Neuronal stem cell (in vitro differentiated cells): Measurements from ENCODE around the gene THOC7.

Experiments
- DNase-seq: peaks from one replicate; pipeline ENCODE4 v3.0.0-alpha.2; 2013; ENCODE audit warnings: low spot score
- H2AFZ ChIP-seq: one replicate; pipeline ENCODE4 v1.6.1; 2013; ENCODE audit warnings: mild to moderate bottlenecking, low read length, inconsistent platforms
- H2AK5ac ChIP-seq: 2 replicates; pipeline ENCODE4 v1.6.1; 2013; ENCODE audit warnings: low read depth, mild to moderate bottlenecking, inconsistent platforms, low read length, moderate library complexity, mixed read lengths
- H2BK120ac ChIP-seq: 2 replicates; pipeline ENCODE4 v1.6.1; 2013; ENCODE audit warnings: low read depth, mild to moderate bottlenecking, inconsistent platforms, low read length, moderate library complexity, mixed read lengths
- H2BK12ac ChIP-seq: one replicate; pipeline ENCODE4 v1.6.1; 2013; ENCODE audit warnings: low read length, inconsistent platforms
- H2BK15ac ChIP-seq: 2 replicates; pipeline ENCODE4 v1.6.1; 2013; ENCODE audit warnings: mild to moderate bottlenecking, low read length, inconsistent platforms, mixed read lengths
- H2BK5ac ChIP-seq: one replicate; pipeline ENCODE4 v1.6.1; 2013; ENCODE audit warnings: inconsistent platforms, mild to moderate bottlenecking, low read length, moderate library complexity
- H3K14ac ChIP-seq: one replicate; pipeline ENCODE4 v1.6.1; 2013; ENCODE audit warnings: low read length, inconsistent platforms
- H3K18ac ChIP-seq: 2 replicates; pipeline ENCODE4 v1.6.1; 2013; ENCODE audit warnings: low read length, inconsistent platforms
- H3K23ac ChIP-seq: 2 replicates; pipeline ENCODE4 v1.6.1; 2013; ENCODE audit warnings: low read depth, mild to moderate bottlenecking, mixed read lengths, low read length, inconsistent platforms; ENCODE audit not compliant: poor library complexity
- H3K27ac ChIP-seq: replicated peaks from 3 replicates; pipeline ENCODE4 v1.5.1; 2013; ENCODE audit warnings: low read length, inconsistent platforms
- H3K27me3 ChIP-seq, 3 experiments: 2 replicates each; pipeline ENCODE4 v1.6.1; 2013; ENCODE audit warnings: low read length in 3 of 3, mild to moderate bottlenecking in 2 of 3, inconsistent platforms in 1 of 3, low read depth in 1 of 3, mixed read lengths in 1 of 3, moderate library complexity in 1 of 3; ENCODE audit not compliant: control insufficient read depth in 3 of 3, insufficient read depth in 3 of 3
- H3K36me3 ChIP-seq, 2 donors: replicated peaks in 1 of 2; 2 replicates each; pipeline ENCODE4 v1.6.1; 2013; ENCODE audit warnings: low read length in 2 of 2; ENCODE audit not compliant: control insufficient read depth in 2 of 2, insufficient read depth in 2 of 2
- H3K4ac ChIP-seq: 2 replicates; pipeline ENCODE4 v1.6.1; 2013; ENCODE audit warnings: inconsistent platforms, mild to moderate bottlenecking, low read length, moderate library complexity
- H3K4me1 ChIP-seq, 2 donors: 1 replicate in 1 of 2; 2 replicates in 1 of 2; pipeline ENCODE4 v1.6.1; 2013; ENCODE audit warnings: low read length in 2 of 2, low read depth in 1 of 2; ENCODE audit not compliant: control insufficient read depth in 2 of 2, insufficient read depth in 1 of 2
- H3K4me2 ChIP-seq: one replicate; pipeline ENCODE4 v1.6.1; 2013; ENCODE audit warnings: mild to moderate bottlenecking, low read length, inconsistent platforms; ENCODE audit not compliant: insufficient read depth, poor library complexity, severe bottlenecking
- H3K4me3 ChIP-seq, 2 donors: 2 replicates each; pipeline ENCODE4 v1.5.1; 2013; ENCODE audit warnings: low read length in 2 of 2, mild to moderate bottlenecking in 2 of 2, inconsistent platforms in 1 of 2, moderate library complexity in 1 of 2
- H3K79me1 ChIP-seq: one replicate; pipeline ENCODE4 v1.6.1; 2013; ENCODE audit warnings: low read depth, mild to moderate bottlenecking, inconsistent platforms, low read length, moderate library complexity
- H3K9ac ChIP-seq: one replicate; pipeline ENCODE4 v1.6.1; 2013; ENCODE audit warnings: mild to moderate bottlenecking, low read depth, low read length, inconsistent platforms; ENCODE audit not compliant: poor library complexity
- H3K9me3 ChIP-seq, 2 donors: replicated peaks in 1 of 2; 2 replicates each; pipeline versions ENCODE3 to v1.6.1; 2013; ENCODE audit warnings: low read length in 2 of 2, mild to moderate bottlenecking in 2 of 2, inconsistent platforms in 1 of 2, low read depth in 1 of 2, mixed read lengths in 1 of 2, moderate library complexity in 1 of 2; ENCODE audit not compliant: control insufficient read depth in 2 of 2, insufficient read depth in 1 of 2
- H4K8ac ChIP-seq: one replicate; pipeline ENCODE4 v1.6.1; 2013; ENCODE audit warnings: low read depth, mild to moderate bottlenecking, inconsistent platforms, low read length, moderate library complexity
- H4K91ac ChIP-seq: one replicate; pipeline ENCODE4 v1.6.1; 2013; ENCODE audit warnings: low read length, low read depth, mild to moderate bottlenecking, inconsistent platforms; ENCODE audit not compliant: poor library complexity
- WGBS, 2 donors: extraction: QIAGEN DNeasy Blood & Tissue Kit; methylation state at CpG; one replicate each; pipeline ENCODE4 v1.1.7; 2013; ENCODE audit warnings: missing lambda C conversion rate in 2 of 2, mixed read lengths in 1 of 2; ENCODE audit not compliant: insufficient read length in 2 of 2, insufficient replicate concordance in 1 of 2; ENCODE audit errors: extremely low coverage in 2 of 2; 5-methylcytosine and 5-hydroxymethylcytosine counted together

THOC7 gene

DNA sequence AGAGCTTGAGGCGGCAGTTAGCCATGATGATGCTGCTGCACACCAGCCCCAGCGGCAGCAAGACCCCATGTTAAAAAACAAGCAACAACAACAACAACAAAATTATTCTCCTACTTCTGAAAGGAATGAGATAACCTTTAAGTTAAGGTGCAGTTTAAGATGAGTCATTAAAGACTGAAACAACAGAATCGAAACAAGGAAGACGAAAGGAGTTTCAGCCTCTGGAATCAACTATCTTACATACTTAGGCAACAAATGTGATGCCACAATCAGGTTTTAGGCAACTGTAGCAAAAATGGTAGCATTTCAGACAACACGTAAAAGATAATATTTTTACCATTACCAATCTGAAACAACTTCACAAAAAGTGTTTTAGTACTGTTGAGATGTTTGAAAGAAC lies 36.4 kb upstream of the THOC7 start:
- H2BK12ac ChIP-seq = no peak overlapping the region
- no peak overlapping the region for H4K8ac ChIP-seq
- peaks cover 0 to 2% of the 10 kb centered on the region in 2 donors for H3K4me1 ChIP-seq
- H2BK5ac ChIP-seq = no peak overlapping the region
- no peak overlapping the region for H3K14ac ChIP-seq
- H3K27ac ChIP-seq = no peak overlapping the region
- H2BK15ac ChIP-seq = no peak overlapping the region
- peaks cover 6 to 44% of the 10 kb centered on the region in 2 donors for H3K36me3 ChIP-seq
- no peak overlapping the region for H2AFZ ChIP-seq
- no peak overlapping the region for H2AK5ac ChIP-seq
- H3K4ac ChIP-seq = no peak overlapping the region
- no peaks in the 10 kb centered on the region for H3K79me1 ChIP-seq
- no CpG with 5 or more reads among the region's 5 CpGs for WGBS, 2 donors
- no peak overlapping the region for H3K23ac ChIP-seq
- no peak for DNase-seq
- H4K91ac ChIP-seq = no peak overlapping the region
- no peaks in the 10 kb centered on the region for H3K9me3 ChIP-seq
- H2BK120ac ChIP-seq = no peak overlapping the region
- no peak overlapping the region for H3K4me3 ChIP-seq
- H3K9ac ChIP-seq = no peak overlapping the region
- no peak overlapping the region for H3K18ac ChIP-seq
- no peaks in the 10 kb centered on the region for H3K27me3 ChIP-seq
- no peak overlapping the region for H3K4me2 ChIP-seq

DNA sequence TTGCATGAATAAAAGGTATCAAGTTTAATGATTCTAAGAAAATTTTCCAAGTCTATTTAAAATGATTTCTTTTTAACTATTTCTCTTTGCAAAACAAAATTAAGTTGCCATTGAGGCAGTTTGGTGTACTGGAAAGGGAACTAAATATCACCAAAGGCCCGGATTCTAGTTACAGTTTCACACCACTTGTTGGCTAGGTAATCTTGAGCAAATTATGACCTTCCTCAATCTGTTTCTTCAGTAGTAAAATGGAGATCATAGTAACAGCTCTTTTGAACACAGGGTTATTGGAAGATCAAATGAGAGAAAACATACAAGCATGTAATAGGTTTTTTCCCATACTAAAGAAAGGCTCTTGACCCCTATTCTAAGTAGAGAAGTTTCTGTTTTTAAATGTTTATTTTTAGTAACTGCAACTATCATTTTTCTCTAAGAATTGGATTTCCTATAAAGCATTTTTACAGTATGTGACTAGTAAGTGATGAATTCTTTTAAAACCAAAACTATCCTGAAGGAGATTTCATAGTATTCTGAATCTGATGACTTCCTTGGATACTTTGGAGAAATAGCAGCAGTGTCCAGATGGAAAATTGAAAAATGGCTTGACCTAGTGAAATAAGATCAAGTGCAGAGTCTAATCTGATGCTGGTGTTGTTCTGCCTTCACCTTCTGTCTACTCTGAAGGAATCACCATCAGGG lies 32.9 kb upstream of the THOC7 start:
- Histone ChIP-seq H3K36me3 (peaks cover 6 to 36% of the 10 kb centered on the region in 2 donors), H3K9me3 (no peaks in the 10 kb centered on the region), H2BK15ac (no peak overlapping the region), H3K27me3 (no peaks in the 10 kb centered on the region), H3K79me1 (no peaks in the 10 kb centered on the region), H2AFZ (no peak overlapping the region), H2BK12ac (no peak overlapping the region), H3K4me1 (peaks cover 0 to 2% of the 10 kb centered on the region in 2 donors), H4K91ac (no peak overlapping the region), H3K18ac (no peak overlapping the region), H3K23ac (no peak overlapping the region), H2BK5ac (no peak overlapping the region), H3K9ac (no peak overlapping the region), H3K14ac (no peak overlapping the region), H3K4me3 (no peak overlapping the region), H2AK5ac (no peak overlapping the region), H3K4ac (no peak overlapping the region), H3K4me2 (no peak overlapping the region), H2BK120ac (no peak overlapping the region), H3K27ac (no peak overlapping the region), H4K8ac (no peak overlapping the region)
- WGBS, 2 donors = no CpG with 5 or more reads among the region's 1 CpG
- DNase-seq = no peak

DNA sequence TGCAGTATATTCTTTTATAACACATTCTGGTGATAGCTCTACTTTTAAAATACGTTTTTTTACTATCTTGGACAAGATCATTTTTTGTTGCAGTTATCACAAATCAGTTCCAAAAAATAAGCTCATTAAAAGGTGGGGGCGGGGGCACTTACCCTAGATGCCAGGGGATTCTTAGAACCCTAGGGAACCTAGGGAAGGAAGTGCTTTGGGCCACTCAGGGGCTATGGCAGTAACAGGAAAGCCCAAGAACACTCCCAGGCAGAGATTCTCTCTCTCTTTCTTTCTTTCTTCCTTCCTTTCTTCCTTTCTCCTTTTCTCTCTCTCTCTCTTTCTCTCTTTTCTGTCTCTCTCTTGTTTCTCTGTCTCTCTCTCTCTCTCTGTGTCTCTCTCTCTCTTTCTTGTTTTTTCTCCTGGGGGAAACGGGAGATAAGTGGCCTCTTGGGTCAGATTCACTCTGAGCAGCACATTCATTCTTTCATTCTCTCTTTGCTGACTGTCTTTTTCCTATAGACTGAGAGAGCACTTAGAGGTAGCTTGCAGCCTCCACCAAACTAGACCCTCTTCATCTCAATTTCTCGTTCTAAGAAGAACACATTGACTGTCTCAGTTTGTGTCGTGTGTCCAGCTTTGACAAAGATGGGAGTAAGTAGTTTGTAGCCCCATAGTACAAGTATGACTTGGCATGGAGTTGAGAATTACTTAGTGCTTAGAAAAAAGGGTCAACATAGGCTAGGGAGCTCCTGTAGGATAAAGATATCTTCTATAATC lies 32.0 kb upstream of the THOC7 start:
- Histone ChIP-seq H3K14ac (no peak overlapping the region), H3K18ac (no peak overlapping the region), H3K4me1 (peaks cover 0 to 2% of the 10 kb centered on the region in 2 donors), H3K4ac (no peak overlapping the region), H3K79me1 (no peaks in the 10 kb centered on the region), H4K8ac (no peak overlapping the region), H2BK12ac (no peak overlapping the region), H3K36me3 (peaks cover 4 to 27% of the 10 kb centered on the region in 2 donors), H3K4me3 (no peak overlapping the region), H2AK5ac (no peak overlapping the region), H2AFZ (no peak overlapping the region), H3K27me3 (no peaks in the 10 kb centered on the region), H3K9ac (no peak overlapping the region), H3K9me3 (no peaks in the 10 kb centered on the region), H3K4me2 (no peak overlapping the region), H2BK5ac (no peak overlapping the region), H3K27ac (no peak overlapping the region), H2BK120ac (no peak overlapping the region), H3K23ac (no peak overlapping the region), H2BK15ac (no peak overlapping the region), H4K91ac (no peak overlapping the region)
- no peak for DNase-seq
- WGBS, 2 donors = no CpG with 5 or more reads among the region's 5 CpGs

DNA sequence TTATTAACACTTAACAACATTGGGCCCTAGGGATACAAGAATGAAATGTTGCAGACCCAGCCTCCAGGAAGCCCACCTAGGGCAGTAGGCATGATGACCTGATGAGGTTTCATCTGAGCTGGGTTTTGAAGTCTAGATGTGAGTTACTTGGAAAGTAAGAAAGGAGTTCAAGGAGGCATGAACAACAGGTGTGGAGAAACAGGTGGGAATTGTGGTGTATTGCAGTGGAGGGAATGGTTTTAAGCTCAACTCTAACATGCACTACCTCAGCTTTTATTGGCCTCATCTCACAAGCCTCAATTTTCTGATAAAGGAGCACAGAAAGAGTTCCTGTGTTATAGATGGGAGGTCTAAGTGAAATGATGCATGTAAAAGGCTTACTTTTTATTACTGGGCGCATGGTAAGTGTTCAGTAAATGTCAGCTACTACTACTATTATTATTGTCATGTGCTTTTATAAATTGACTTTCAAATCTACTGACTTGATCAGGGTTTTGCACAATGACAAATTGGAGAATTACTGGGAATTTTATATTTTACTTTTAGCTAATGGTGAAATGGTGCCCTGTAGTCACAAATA lies 29.3 kb upstream of the THOC7 start:
- Histone ChIP-seq H3K9ac (no peak overlapping the region), H2AFZ (no peak overlapping the region), H2BK120ac (no peak overlapping the region), H3K36me3 (peaks cover 0 to 6% of the 10 kb centered on the region in 2 donors), H4K91ac (no peak overlapping the region), H3K14ac (no peak overlapping the region), H3K4me2 (no peak overlapping the region), H3K4ac (no peak overlapping the region), H3K4me1 (peaks cover 0 to 2% of the 10 kb centered on the region in 2 donors), H2BK5ac (no peak overlapping the region), H2BK15ac (no peak overlapping the region), H2BK12ac (no peak overlapping the region), H3K79me1 (no peaks in the 10 kb centered on the region), H3K23ac (no peak overlapping the region), H3K18ac (no peak overlapping the region), H4K8ac (no peak overlapping the region), H3K27ac (no peak overlapping the region), H2AK5ac (no peak overlapping the region), H3K27me3 (no peaks in the 10 kb centered on the region), H3K9me3 (no peaks in the 10 kb centered on the region), H3K4me3 (no peak overlapping the region)
- no CpG with 5 or more reads among the region's 1 CpG for WGBS, 2 donors
- DNase-seq = no peak
